Effector memory CD4-positive, alpha-beta T cell (primary cell): ENCODE data around the gene TEX35.

Experiments used
- DNase-seq, 3 donors: peaks; one replicate each; pipeline ENCODE4 v3.0.0-alpha.2; 2020
- H3K27ac ChIP-seq: 2 replicates; pipeline ENCODE4 v1.7.0; 2013; ENCODE audit warnings: mild to moderate bottlenecking, low read length, moderate library complexity; ENCODE audit not compliant: insufficient read depth, poor library complexity, severe bottlenecking
- H3K27me3 ChIP-seq: replicated peaks from 2 replicates; pipeline ENCODE4 v1.7.0; 2013; ENCODE audit warnings: mild to moderate bottlenecking, low read length; ENCODE audit not compliant: insufficient read depth, control insufficient read depth, poor library complexity, severe bottlenecking
- H3K36me3 ChIP-seq: 2 replicates; pipeline ENCODE4 v1.7.0; 2013; ENCODE audit warnings: mild to moderate bottlenecking, low read length, moderate library complexity; ENCODE audit not compliant: control insufficient read depth, insufficient read depth
- H3K4me1 ChIP-seq: 2 replicates; pipeline ENCODE4 v1.7.0; 2013; ENCODE audit warnings: low read length, mild to moderate bottlenecking; ENCODE audit not compliant: control insufficient read depth, insufficient read depth, poor library complexity, severe bottlenecking
- H3K4me3 ChIP-seq: 2 replicates; pipeline ENCODE4 v1.7.0; 2013; ENCODE audit warnings: low read length, low read depth, mild to moderate bottlenecking; ENCODE audit not compliant: insufficient read depth, poor library complexity, severe bottlenecking
- H3K9me3 ChIP-seq: 2 replicates; pipeline ENCODE4 v1.7.0; 2013; ENCODE audit warnings: mild to moderate bottlenecking, low read length, moderate library complexity; ENCODE audit not compliant: control insufficient read depth

Gene TEX35

GRCh38 chr1:178513278-178513983 lies 522 bp downstream of the TEX35 start:
- H3K4me1 ChIP-seq, result no peaks in the 10 kb centered on the region
- no peaks in the 10 kb centered on the region for H3K9me3 ChIP-seq
- H3K4me3 ChIP-seq, result no peak overlapping the region
- no peaks in the 10 kb centered on the region for H3K27me3 ChIP-seq
- H3K36me3 ChIP-seq, result no peaks in the 10 kb centered on the region
- no peak overlapping the region for H3K27ac ChIP-seq
- DNase-seq, result no peak

GRCh38 chr1:178516110-178516509 lies 3.2 kb downstream of the TEX35 start:
- Histone ChIP-seq H3K9me3 (no peaks in the 10 kb centered on the region), H3K36me3 (no peaks in the 10 kb centered on the region), H3K27me3 (no peaks in the 10 kb centered on the region), H3K4me3 (no peak overlapping the region), H3K27ac (no peak overlapping the region), H3K4me1 (no peaks in the 10 kb centered on the region)
- DNase-seq, result no peak

GRCh38 chr1:178518894-178519293 lies 6.0 kb downstream of the TEX35 start:
- H3K36me3 ChIP-seq, result no peaks in the 10 kb centered on the region
- H3K27ac ChIP-seq, result no peak overlapping the region
- no peak overlapping the region for H3K4me3 ChIP-seq
- H3K9me3 ChIP-seq, result no peaks in the 10 kb centered on the region
- no peaks in the 10 kb centered on the region for H3K27me3 ChIP-seq
- no peaks in the 10 kb centered on the region for H3K4me1 ChIP-seq
- no peak for DNase-seq

GRCh38 chr1:178520803-178521202 lies 7.9 kb downstream of the TEX35 start:
- H3K27me3 ChIP-seq, result no peaks in the 10 kb centered on the region
- no peaks in the 10 kb centered on the region for H3K9me3 ChIP-seq
- DNase-seq, result no peak
- H3K4me3 ChIP-seq, result no peak overlapping the region
- no peaks in the 10 kb centered on the region for H3K4me1 ChIP-seq
- H3K27ac ChIP-seq, result no peak overlapping the region
- H3K36me3 ChIP-seq, result no peaks in the 10 kb centered on the region

GRCh38 chr1:178521241-178521640 lies 8.3 kb downstream of the TEX35 start:
- H3K27ac ChIP-seq, result no peak overlapping the region
- no peaks in the 10 kb centered on the region for H3K9me3 ChIP-seq
- no peaks in the 10 kb centered on the region for H3K36me3 ChIP-seq
- H3K27me3 ChIP-seq, result no peaks in the 10 kb centered on the region
- no peak overlapping the region for H3K4me3 ChIP-seq
- no peak for DNase-seq
- H3K4me1 ChIP-seq, result no peaks in the 10 kb centered on the region

- no peak for DNase-seq
- no peaks in the 10 kb centered on the region for H3K36me3 ChIP-seq
- H3K27ac ChIP-seq, result no peak overlapping the region
- no peaks in the 10 kb centered on the region for H3K27me3 ChIP-seq
- H3K4me1 ChIP-seq, result no peaks in the 10 kb centered on the region
- no peak overlapping the region for H3K4me3 ChIP-seq
- no peaks in the 10 kb centered on the region for H3K9me3 ChIP-seq
Measured at GRCh38 chr1:178527117-178527516, 14.2 kb downstream of the TEX35 start.

- no peaks in the 10 kb centered on the region for H3K4me1 ChIP-seq
- H3K4me3 ChIP-seq, result no peak overlapping the region
- H3K27me3 ChIP-seq, result no peaks in the 10 kb centered on the region
- DNase-seq, result no peak
- H3K36me3 ChIP-seq, result no peaks in the 10 kb centered on the region
- H3K9me3 ChIP-seq, result no peaks in the 10 kb centered on the region
- H3K27ac ChIP-seq, result no peak overlapping the region
Measured at GRCh38 chr1:178528228-178528952, 15.5 kb downstream of the TEX35 start.

GRCh38 chr1:178528953-178529335 lies 16.0 kb downstream of the TEX35 start:
- H3K36me3 ChIP-seq, result no peaks in the 10 kb centered on the region
- H3K27me3 ChIP-seq, result no peaks in the 10 kb centered on the region
- no peak overlapping the region for H3K27ac ChIP-seq
- no peak for DNase-seq
- H3K4me3 ChIP-seq, result no peak overlapping the region
- H3K9me3 ChIP-seq, result no peaks in the 10 kb centered on the region
- no peaks in the 10 kb centered on the region for H3K4me1 ChIP-seq

GRCh38 chr1:178529364-178530036 lies 16.6 kb downstream of the TEX35 start:
- Histone ChIP-seq H3K27ac (no peak overlapping the region), H3K4me1 (no peaks in the 10 kb centered on the region), H3K27me3 (no peaks in the 10 kb centered on the region), H3K4me3 (no peak overlapping the region), H3K9me3 (no peaks in the 10 kb centered on the region), H3K36me3 (no peaks in the 10 kb centered on the region)
- DNase-seq, result no peak

GRCh38 chr1:178530037-178530402 lies 17.1 kb downstream of the TEX35 start:
- H3K4me3 ChIP-seq, result no peak overlapping the region
- H3K9me3 ChIP-seq, result no peaks in the 10 kb centered on the region
- no peaks in the 10 kb centered on the region for H3K36me3 ChIP-seq
- no peak for DNase-seq
- no peaks in the 10 kb centered on the region for H3K4me1 ChIP-seq
- no peaks in the 10 kb centered on the region for H3K27me3 ChIP-seq
- H3K27ac ChIP-seq, result no peak overlapping the region
